PC-3 (cell line): ENCODE results near the gene TOB1. TPM values are rescaled to one million over a fixed set of nuclear protein-coding genes. Genes with fewer than 3 reads are reported as not detected.

Source experiments
- ATAC-seq: fragments of 200-7000 bp; cut with Tn5 transposase; 2 replicates; pipeline ENCODE4 v1.9.1; 2020; ENCODE audit warnings: mild to moderate bottlenecking, moderate library complexity
- BruUV-seq: library from RNA; stranded (reverse); fragments of 400-500 nt; replicated peaks from 2 replicates; lab custom pipeline; 2021; lab: Mats Ljungman, UMichigan
- CTCF ChIA-PET: fragments of 300-600 bp; sonication (Branson Sonifier 250); formaldehyde crosslinking; loops from one replicate; lab custom pipeline; 2022; ENCODE audit warnings: antibody characterized with exemption; lab: Charles Lee
- POLR2A ChIA-PET: fragments of 300-600 bp; sonication (Branson Sonifier 250); formaldehyde crosslinking; loops from one replicate; lab custom pipeline; 2022; ENCODE audit warnings: antibody characterized with exemption; ENCODE audit not compliant: unreplicated experiment; lab: Charles Lee
- DNase-seq: peaks from one replicate; pipeline ENCODE4 v3.0.0-alpha.2; 2015
- H2AFZ ChIP-seq: fragments of 300-600 bp; sonication (generic); 2 replicates; pipeline ENCODE4 v1.6.0; 2016; ENCODE audit warnings: antibody characterized with exemption, low read length
- H3F3A ChIP-seq: fragments of 300-600 bp; sonication (generic); one replicate; pipeline ENCODE4 v1.6.0; 2017; ENCODE audit warnings: antibody characterized with exemption, low read length, control low read depth, mild to moderate bottlenecking; ENCODE audit not compliant: unreplicated experiment
- H3K27ac ChIP-seq: fragments of 300-600 bp; sonication (generic); 2 replicates; pipeline ENCODE4 v1.5.1; 2016; ENCODE audit warnings: mild to moderate bottlenecking, low read length
- H3K27me3 ChIP-seq: fragments of 300-600 bp; sonication (generic); 2 replicates; pipeline ENCODE4 v1.6.1; 2016; ENCODE audit warnings: low read length, mixed read lengths
- H3K36me3 ChIP-seq: fragments of 300-600 bp; sonication (generic); 2 replicates; pipeline ENCODE4 v1.6.1; 2016; ENCODE audit warnings: low read depth, mixed run types, low read length, mixed read lengths
- H3K4me1 ChIP-seq: fragments of 300-600 bp; sonication (generic); 2 replicates; pipeline ENCODE4 v1.5.1; 2016; ENCODE audit warnings: low read length; ENCODE audit not compliant: insufficient read depth
- H3K4me2 ChIP-seq: fragments of 300-600 bp; sonication (generic); 2 replicates; pipeline ENCODE4 v1.6.0; 2016; ENCODE audit warnings: low read length
- H3K4me3 ChIP-seq: fragments of 300-600 bp; sonication (generic); 2 replicates; pipeline ENCODE4 v1.5.1; 2016; ENCODE audit warnings: mild to moderate bottlenecking, low read length, mixed read lengths
- H3K79me2 ChIP-seq: fragments of 300-600 bp; sonication (generic); 2 replicates; pipeline ENCODE4 v1.6.1; 2017; ENCODE audit warnings: low read length, mixed read lengths
- H3K9ac ChIP-seq: fragments of 300-600 bp; sonication (generic); 2 replicates; pipeline ENCODE4 v1.6.0; 2016; ENCODE audit warnings: mild to moderate bottlenecking, low read length
- H3K9me2 ChIP-seq: fragments of 300-600 bp; sonication (generic); replicated peaks from 2 replicates; pipeline ENCODE4 v1.6.1; 2016; ENCODE audit warnings: mixed run types, low read length, mixed read lengths
- H3K9me3 ChIP-seq: fragments of 300-600 bp; sonication (generic); 2 replicates; pipeline ENCODE4 v1.6.1; 2016; ENCODE audit warnings: low read length, mixed read lengths
- H4K20me1 ChIP-seq: fragments of 300-600 bp; sonication (generic); 2 replicates; pipeline ENCODE4 v1.6.1; 2016; ENCODE audit warnings: low read length, mixed read lengths
- EZH2 ChIP-seq: fragments of 300-600 bp; sonication (generic); IDR thresholded peaks from one replicate; pipeline ENCODE4 v1.6.1; 2017; ENCODE audit warnings: antibody characterized with exemption, mild to moderate bottlenecking, low read length; ENCODE audit not compliant: unreplicated experiment
- EZH2phosphoT487 ChIP-seq: fragments of 300-600 bp; sonication (generic); IDR thresholded peaks from 2 replicates; pipeline ENCODE4 v1.6.1; 2018; ENCODE audit warnings: mild to moderate bottlenecking, antibody characterized with exemption, low read length, borderline replicate concordance
- intact Hi-C: fragments of 100-400 bp; cut with micrococcal nuclease; formaldehyde crosslinking; loops from 2 replicates; pipeline ENCODE4 v1.9.0; 2023
- total RNA-seq: library from RNA; depleted of rRNA; stranded (reverse); fragments of >200 nt; gene quantifications from 2 replicates; pipeline ENCODE4 v1.2.3, GENCODE V29; 2014
- TF ChIP-seq, protein P1 (sequence below): fragments of 300-600 bp; sonication (generic); conservative IDR thresholded peaks from 2 replicates; pipeline ENCODE4 v1.5.1; 2017; ENCODE audit warnings: antibody characterized with exemption, low read depth, mild to moderate bottlenecking, low read length

TOB1 gene
- total RNA-seq, 1 experiment from 2014 or later = 28.7 TPM

DNA sequence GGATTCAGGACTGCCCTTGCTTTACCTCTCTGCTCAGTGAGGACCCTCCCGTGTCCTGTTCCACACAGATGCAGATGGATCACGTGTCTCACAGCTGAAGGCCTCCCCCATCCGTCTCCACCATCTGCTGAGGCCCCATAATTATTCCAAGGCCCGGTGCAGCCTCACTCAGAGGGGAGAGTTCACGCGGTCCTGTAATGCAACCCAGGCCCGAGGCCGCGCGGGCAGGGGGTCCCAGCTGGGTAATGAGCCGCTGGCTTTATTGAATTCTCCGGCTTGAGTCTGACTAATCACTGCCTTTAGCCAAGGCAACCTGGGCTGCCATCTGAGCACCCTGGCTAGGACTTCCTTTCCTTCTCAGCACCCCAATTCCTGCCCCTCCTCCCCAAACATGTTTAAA, 35.2 kb downstream of the TOB1 start:
- H3K36me3 ChIP-seq = no peaks in the 10 kb centered on the region
- DNase-seq = no peak
- no peaks in the 10 kb centered on the region for H3K9me2 ChIP-seq
- H3K9me3 ChIP-seq = no peaks in the 10 kb centered on the region
- no peaks in the 10 kb centered on the region for H3K4me1 ChIP-seq
- H3K79me2 ChIP-seq = no peaks in the 10 kb centered on the region
- ChIA-PET CTCF (no interaction called here), POLR2A (interaction anchor here (0.5 kb wide), 1 partner anchor 13 kb away, joined by 3 read pairs; no protein-coding TSS in a partner anchor)
- intact Hi-C loops = no loop called here
- ATAC-seq = no peak
- no peak overlapping the region for H3K4me2 ChIP-seq
- no peaks in the 10 kb centered on the region for H4K20me1 ChIP-seq
- TF ChIP-seq, protein P1, sequence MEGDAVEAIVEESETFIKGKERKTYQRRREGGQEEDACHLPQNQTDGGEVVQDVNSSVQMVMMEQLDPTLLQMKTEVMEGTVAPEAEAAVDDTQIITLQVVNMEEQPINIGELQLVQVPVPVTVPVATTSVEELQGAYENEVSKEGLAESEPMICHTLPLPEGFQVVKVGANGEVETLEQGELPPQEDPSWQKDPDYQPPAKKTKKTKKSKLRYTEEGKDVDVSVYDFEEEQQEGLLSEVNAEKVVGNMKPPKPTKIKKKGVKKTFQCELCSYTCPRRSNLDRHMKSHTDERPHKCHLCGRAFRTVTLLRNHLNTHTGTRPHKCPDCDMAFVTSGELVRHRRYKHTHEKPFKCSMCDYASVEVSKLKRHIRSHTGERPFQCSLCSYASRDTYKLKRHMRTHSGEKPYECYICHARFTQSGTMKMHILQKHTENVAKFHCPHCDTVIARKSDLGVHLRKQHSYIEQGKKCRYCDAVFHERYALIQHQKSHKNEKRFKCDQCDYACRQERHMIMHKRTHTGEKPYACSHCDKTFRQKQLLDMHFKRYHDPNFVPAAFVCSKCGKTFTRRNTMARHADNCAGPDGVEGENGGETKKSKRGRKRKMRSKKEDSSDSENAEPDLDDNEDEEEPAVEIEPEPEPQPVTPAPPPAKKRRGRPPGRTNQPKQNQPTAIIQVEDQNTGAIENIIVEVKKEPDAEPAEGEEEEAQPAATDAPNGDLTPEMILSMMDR = no peak
- TF ChIP-seq EZH2 (no peak), EZH2phosphoT487 (no peak)
- no peak overlapping the region for H2AFZ ChIP-seq
- no peak overlapping the region for H3K4me3 ChIP-seq
- H3F3A ChIP-seq = no peaks in the 10 kb centered on the region
- H3K9ac ChIP-seq = no peak overlapping the region
- no peak overlapping the region for H3K27ac ChIP-seq
- peaks cover 4% of the 10 kb centered on the region; the same call in 1 of the 2 replicates for H3K27me3 ChIP-seq
- no TSS peak for BruUV-seq

DNA sequence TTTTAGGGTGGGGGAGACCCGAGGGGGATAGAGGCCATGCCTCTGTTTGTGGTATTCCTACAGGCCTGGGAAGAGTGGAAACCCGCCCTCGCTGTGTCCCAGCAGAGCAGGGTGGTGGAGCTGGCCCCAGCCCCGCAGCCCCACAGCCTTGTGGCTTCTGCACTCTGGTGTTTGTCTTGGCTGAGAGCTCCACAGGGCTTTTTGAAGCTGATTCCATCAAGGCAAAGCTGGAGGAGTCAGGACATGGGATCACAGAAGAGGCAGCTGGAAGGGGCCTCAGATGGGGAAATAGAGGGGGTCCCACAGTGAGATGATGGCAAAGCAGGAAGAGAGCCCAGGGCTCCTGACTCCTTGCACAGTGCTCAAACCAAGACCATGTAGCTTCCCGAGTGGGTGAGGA, 35.8 kb downstream of the TOB1 start:
- CTCF ChIA-PET = no interaction called here
- Histone ChIP-seq H3K27ac (no peak overlapping the region), H3K9ac (no peak overlapping the region), H3K4me3 (no peak overlapping the region), H3K79me2 (no peaks in the 10 kb centered on the region), H3K36me3 (no peaks in the 10 kb centered on the region), H3K9me2 (no peaks in the 10 kb centered on the region), H3K27me3 (peaks cover 4% of the 10 kb centered on the region; the same call in 1 of the 2 replicates), H3K9me3 (no peaks in the 10 kb centered on the region), H2AFZ (no peak overlapping the region), H3F3A (no peaks in the 10 kb centered on the region), H3K4me1 (no peaks in the 10 kb centered on the region), H3K4me2 (no peak overlapping the region), H4K20me1 (no peaks in the 10 kb centered on the region)
- POLR2A ChIA-PET = interaction anchor here (0.5 kb wide), 1 partner anchor 12 kb away, joined by 3 read pairs; no protein-coding TSS in a partner anchor
- DNase-seq (no peak), ATAC-seq (no peak)
- BruUV-seq = no TSS peak
- TF ChIP-seq, protein P1 = no peak
- no peak for TF ChIP-seq EZH2
- no peak for TF ChIP-seq EZH2phosphoT487
- intact Hi-C loops = no loop called here

DNA sequence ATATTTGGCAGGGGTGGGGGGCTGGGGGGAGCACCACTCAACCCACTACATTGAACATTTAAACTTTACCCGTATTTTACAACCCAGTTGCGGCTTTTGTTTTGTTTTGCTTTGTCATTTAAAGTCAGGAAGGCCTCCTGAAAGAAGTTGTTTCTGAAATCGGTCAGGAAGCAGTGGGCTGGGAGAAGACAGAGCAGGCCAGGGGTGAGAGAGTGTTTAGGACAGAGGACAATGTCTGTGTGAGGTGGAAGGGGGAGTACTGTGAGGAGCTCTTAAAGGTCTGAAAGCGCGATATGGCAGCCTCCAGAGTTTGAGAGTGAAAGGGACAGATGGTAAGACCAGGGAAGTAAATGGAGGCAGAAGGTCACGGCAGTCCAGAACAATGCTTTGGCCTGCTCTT, 36.8 kb downstream of the TOB1 start:
- no peak overlapping the region for H3K27ac ChIP-seq
- intact Hi-C loops = no loop called here
- H3F3A ChIP-seq = no peaks in the 10 kb centered on the region
- no peak overlapping the region for H3K4me3 ChIP-seq
- H3K9ac ChIP-seq = no peak overlapping the region
- BruUV-seq = no TSS peak
- DNase-seq (no peak), ATAC-seq (no peak)
- no peaks in the 10 kb centered on the region for H3K79me2 ChIP-seq
- no peaks in the 10 kb centered on the region for H3K9me3 ChIP-seq
- no peaks in the 10 kb centered on the region for H3K36me3 ChIP-seq
- no peak overlapping the region for H3K4me2 ChIP-seq
- H3K27me3 ChIP-seq = peaks cover 4% of the 10 kb centered on the region; the same call in 1 of the 2 replicates
- POLR2A ChIA-PET = no interaction called here
- no peaks in the 10 kb centered on the region for H4K20me1 ChIP-seq
- CTCF ChIA-PET = no interaction called here
- H3K9me2 ChIP-seq = no peaks in the 10 kb centered on the region
- TF ChIP-seq EZH2 (no peak), EZH2phosphoT487 (no peak)
- TF ChIP-seq, protein P1 = no peak
- H3K4me1 ChIP-seq = no peaks in the 10 kb centered on the region
- no peak overlapping the region for H2AFZ ChIP-seq
